Ovary (tissue), 3 donors: ENCODE results near the gene PROX1.

Experiments used
- EP300 ChIP-seq: sonication (generic); formaldehyde crosslinking; IDR thresholded peaks from one replicate; pipeline ENCODE4 v1.6.1; 2017; ENCODE audit warnings: antibody characterized with exemption
- TF ChIP-seq, protein P1 (sequence below), 3 donors: fragments of 450-650 bp in 2 of 3; fragments of 200-600 bp in 1 of 3; IDR thresholded peaks; one replicate each; pipeline versions ENCODE4 v1.5.1 to v1.8.0; 2016 to 2022; ENCODE audit warnings: antibody characterized with exemption in 3 of 3, mild to moderate bottlenecking in 1 of 3
- donor health status: DM: no; HTN: no; CAD: no.

DNA sequence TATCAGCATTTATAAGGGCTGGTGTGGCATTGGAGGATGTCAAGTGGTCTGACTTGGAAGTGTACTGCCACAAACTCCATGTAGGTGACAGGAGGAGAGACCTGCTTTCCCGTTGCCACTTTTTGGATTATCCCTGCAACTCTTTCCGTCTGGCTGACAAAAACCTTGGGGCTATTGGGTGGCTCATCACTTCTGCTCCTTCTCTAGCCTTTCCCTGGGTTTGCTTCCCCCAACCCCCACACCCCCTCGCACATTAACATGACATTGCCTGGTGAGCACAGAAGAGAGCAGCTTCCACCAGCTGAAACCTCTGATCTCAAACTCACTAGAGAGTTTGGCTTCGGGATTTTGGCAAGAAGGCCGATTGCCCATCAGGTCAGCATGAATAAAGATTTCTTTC, 39.2 kb downstream of the PROX1 start:
- no peak for TF ChIP-seq EP300
- TF ChIP-seq, protein P1, sequence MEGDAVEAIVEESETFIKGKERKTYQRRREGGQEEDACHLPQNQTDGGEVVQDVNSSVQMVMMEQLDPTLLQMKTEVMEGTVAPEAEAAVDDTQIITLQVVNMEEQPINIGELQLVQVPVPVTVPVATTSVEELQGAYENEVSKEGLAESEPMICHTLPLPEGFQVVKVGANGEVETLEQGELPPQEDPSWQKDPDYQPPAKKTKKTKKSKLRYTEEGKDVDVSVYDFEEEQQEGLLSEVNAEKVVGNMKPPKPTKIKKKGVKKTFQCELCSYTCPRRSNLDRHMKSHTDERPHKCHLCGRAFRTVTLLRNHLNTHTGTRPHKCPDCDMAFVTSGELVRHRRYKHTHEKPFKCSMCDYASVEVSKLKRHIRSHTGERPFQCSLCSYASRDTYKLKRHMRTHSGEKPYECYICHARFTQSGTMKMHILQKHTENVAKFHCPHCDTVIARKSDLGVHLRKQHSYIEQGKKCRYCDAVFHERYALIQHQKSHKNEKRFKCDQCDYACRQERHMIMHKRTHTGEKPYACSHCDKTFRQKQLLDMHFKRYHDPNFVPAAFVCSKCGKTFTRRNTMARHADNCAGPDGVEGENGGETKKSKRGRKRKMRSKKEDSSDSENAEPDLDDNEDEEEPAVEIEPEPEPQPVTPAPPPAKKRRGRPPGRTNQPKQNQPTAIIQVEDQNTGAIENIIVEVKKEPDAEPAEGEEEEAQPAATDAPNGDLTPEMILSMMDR (IDR thresholded peaks at IDR 0.05), result no peak
